Thyroid gland (tissue), 4 donors: ENCODE results near the gene TLR1.

ENCODE experiments used
- POLR2A ChIP-seq, 2 donors: fragments of 450-650 bp; IDR thresholded peaks; one replicate each; pipeline ENCODE4 v1.6.1; 2017; ENCODE audit warnings: antibody characterized with exemption in 2 of 2, mild to moderate bottlenecking in 2 of 2, moderate library complexity in 1 of 2
- TF ChIP-seq, protein P1 (sequence below), 6 experiments: fragments of 200-600 bp in 3 of 6; fragments of 450-650 bp in 3 of 6; sonication (generic) in 3 of 6; IDR thresholded peaks; one replicate each; pipeline ENCODE4 v1.5.1; 2016 to 2019; ENCODE audit warnings: antibody characterized with exemption in 6 of 6, mild to moderate bottlenecking in 2 of 6, inconsistent platforms in 1 of 6, moderate library complexity in 1 of 6

DNA sequence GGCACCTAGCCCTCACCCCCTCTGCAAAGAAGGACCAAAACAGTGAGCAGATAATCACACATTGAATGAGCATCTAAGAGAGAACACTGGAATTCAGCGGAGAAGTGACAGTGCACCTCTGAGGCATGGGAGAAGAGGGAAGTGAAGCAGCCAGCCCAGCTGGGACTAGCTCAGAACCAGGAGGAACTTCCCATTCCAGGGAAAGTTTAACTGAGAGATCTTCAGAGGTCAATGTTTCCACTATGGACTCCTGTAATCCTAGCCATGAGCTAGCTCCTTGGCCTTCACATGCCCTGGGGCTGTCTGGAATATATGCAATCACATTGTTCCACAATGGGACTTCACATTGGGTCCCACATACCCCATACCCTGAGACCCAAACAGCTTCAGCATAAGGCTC, 27.6 kb upstream of the TLR1 start:
- TF ChIP-seq, protein P1, sequence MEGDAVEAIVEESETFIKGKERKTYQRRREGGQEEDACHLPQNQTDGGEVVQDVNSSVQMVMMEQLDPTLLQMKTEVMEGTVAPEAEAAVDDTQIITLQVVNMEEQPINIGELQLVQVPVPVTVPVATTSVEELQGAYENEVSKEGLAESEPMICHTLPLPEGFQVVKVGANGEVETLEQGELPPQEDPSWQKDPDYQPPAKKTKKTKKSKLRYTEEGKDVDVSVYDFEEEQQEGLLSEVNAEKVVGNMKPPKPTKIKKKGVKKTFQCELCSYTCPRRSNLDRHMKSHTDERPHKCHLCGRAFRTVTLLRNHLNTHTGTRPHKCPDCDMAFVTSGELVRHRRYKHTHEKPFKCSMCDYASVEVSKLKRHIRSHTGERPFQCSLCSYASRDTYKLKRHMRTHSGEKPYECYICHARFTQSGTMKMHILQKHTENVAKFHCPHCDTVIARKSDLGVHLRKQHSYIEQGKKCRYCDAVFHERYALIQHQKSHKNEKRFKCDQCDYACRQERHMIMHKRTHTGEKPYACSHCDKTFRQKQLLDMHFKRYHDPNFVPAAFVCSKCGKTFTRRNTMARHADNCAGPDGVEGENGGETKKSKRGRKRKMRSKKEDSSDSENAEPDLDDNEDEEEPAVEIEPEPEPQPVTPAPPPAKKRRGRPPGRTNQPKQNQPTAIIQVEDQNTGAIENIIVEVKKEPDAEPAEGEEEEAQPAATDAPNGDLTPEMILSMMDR (IDR thresholded peaks at IDR 0.05): no peak
- no peak for TF ChIP-seq POLR2A (IDR thresholded peaks at IDR 0.05)
